H54 (cell line): ENCODE data around the gene OR51M1.

Experiments
- DNase-seq: peaks from one replicate; pipeline ENCODE4 v3.0.0; 2011; ENCODE audit warnings: low spot score, mixed read lengths; ENCODE audit not compliant: insufficient read length
- FAIRE-seq: peaks from 3 replicates; lab custom pipeline; 2011; peaks lifted over from hg19 to GRCh38; lab: Jason Lieb, UNC
- POLR2A ChIP-seq: IDR thresholded peaks from 2 replicates; pipeline ENCODE4 v1.6.1; 2011; ENCODE audit warnings: low read depth, mild to moderate bottlenecking, low read length

The OR51M1 gene

GRCh38 chr11:5441414-5441813 lies 57.8 kb downstream of the OR51M1 start, which contains the start of gene OR51I1:
OR51I1 (minus strand) TSS chr11:5441514; CDS start chr11:5441514, 0 bp downstream.
- DNase-seq, result no peak
- TF ChIP-seq POLR2A, result no peak
- no peak for FAIRE-seq
